Caco-2 (cell line): ENCODE results near the gene PSMA6. TPM values are rescaled to one million over a fixed set of nuclear protein-coding genes. Genes with fewer than 3 reads are reported as not detected.

ENCODE experiments used
- BruUV-seq: library from RNA; stranded (reverse); fragments of 400-500 nt; replicated peaks from 2 replicates; lab custom pipeline; 2021; lab: Mats Ljungman, UMichigan
- CTCF ChIA-PET: fragments of 300-600 bp; sonication (Branson Sonifier 250); formaldehyde crosslinking; loops from one replicate; lab custom pipeline; 2022; ENCODE audit warnings: antibody characterized with exemption; lab: Charles Lee
- POLR2A ChIA-PET: fragments of 300-600 bp; sonication (Branson Sonifier 250); formaldehyde crosslinking; loops from one replicate; lab custom pipeline; 2022; ENCODE audit warnings: antibody characterized with exemption; lab: Charles Lee
- DNase-seq, 2 experiments: peaks; one replicate each; pipeline versions ENCODE4 v3.0.0 to v3.0.0-alpha.2; 2020 to 2022
- H3K27me3 ChIP-seq: replicated peaks from 2 replicates; pipeline ENCODE4 v1.6.0; 2011; ENCODE audit warnings: low read length; ENCODE audit not compliant: control insufficient read depth, insufficient read depth
- H3K36me3 ChIP-seq: 2 replicates; pipeline ENCODE4 v1.5.1; 2011; ENCODE audit warnings: low read length; ENCODE audit not compliant: control insufficient read depth, insufficient read depth
- H3K4me1 ChIP-seq: fragments of 250-450 bp; sonication (Bioruptor Pico); 2 replicates; pipeline ENCODE4 v1.5.1; 2020; ENCODE audit warnings: mild to moderate bottlenecking
- H3K4me3 ChIP-seq: 2 replicates; pipeline ENCODE4 v1.5.1; 2011; ENCODE audit warnings: low read depth, mild to moderate bottlenecking, control low read depth, low read length
- H3K9me3 ChIP-seq: fragments of 250-450 bp; sonication (Bioruptor Pico); 2 replicates; pipeline ENCODE4 v1.5.1; 2020; ENCODE audit warnings: mild to moderate bottlenecking, moderate library complexity
- H3K27ac Mint-ChIP-seq: one replicate; pipeline ENCODE4 v1.8.0; 2022; ENCODE audit warnings: mixed read lengths; ENCODE audit not compliant: unreplicated experiment
- H3K27me3 Mint-ChIP-seq: one replicate; pipeline ENCODE4 v1.8.0; 2022; ENCODE audit warnings: mixed read lengths; ENCODE audit not compliant: insufficient read depth, unreplicated experiment
- H3K36me3 Mint-ChIP-seq: one replicate; pipeline ENCODE4 v1.8.0; 2022; ENCODE audit warnings: mild to moderate bottlenecking, mixed read lengths; ENCODE audit not compliant: insufficient read depth, unreplicated experiment
- H3K4me1 Mint-ChIP-seq: one replicate; pipeline ENCODE4 v1.8.0; 2022; ENCODE audit warnings: low read depth, mixed read lengths; ENCODE audit not compliant: unreplicated experiment
- H3K4me3 Mint-ChIP-seq: one replicate; pipeline ENCODE4 v1.8.0; 2022; ENCODE audit warnings: mild to moderate bottlenecking, moderate library complexity, mixed read lengths; ENCODE audit not compliant: unreplicated experiment
- H3K9me3 Mint-ChIP-seq: one replicate; pipeline ENCODE4 v1.8.0; 2022; ENCODE audit warnings: mixed read lengths; ENCODE audit not compliant: unreplicated experiment
- CTCF ChIP-seq, 2 experiments: fragments of 200-600 bp in 1 of 2; IDR thresholded peaks; 1 replicate in 1 of 2; 2 replicates in 1 of 2; pipeline versions ENCODE4 v1.5.1 to v1.8.0; 2011 to 2022; ENCODE audit warnings: antibody characterized with exemption in 1 of 2, control low read depth in 1 of 2, inconsistent platforms in 1 of 2, low read depth in 1 of 2, low read length in 1 of 2, mild to moderate bottlenecking in 1 of 2, moderate library complexity in 1 of 2; ENCODE audit not compliant: insufficient read depth in 1 of 2, severe bottlenecking in 1 of 2, unreplicated experiment in 1 of 2
- intact Hi-C: fragments of 100-400 bp; cut with micrococcal nuclease; formaldehyde crosslinking; loops from one replicate; pipeline ENCODE4 v1.10.0; 2022; ENCODE audit not compliant: unreplicated experiment
- total RNA-seq: library from RNA; stranded (reverse); gene quantifications from 2 replicates; pipeline ENCODE4 v1.2.3, GENCODE V29; 2022

PSMA6 gene
- total RNA-seq, 1 experiment from 2014 or later, result 247 TPM

DNA sequence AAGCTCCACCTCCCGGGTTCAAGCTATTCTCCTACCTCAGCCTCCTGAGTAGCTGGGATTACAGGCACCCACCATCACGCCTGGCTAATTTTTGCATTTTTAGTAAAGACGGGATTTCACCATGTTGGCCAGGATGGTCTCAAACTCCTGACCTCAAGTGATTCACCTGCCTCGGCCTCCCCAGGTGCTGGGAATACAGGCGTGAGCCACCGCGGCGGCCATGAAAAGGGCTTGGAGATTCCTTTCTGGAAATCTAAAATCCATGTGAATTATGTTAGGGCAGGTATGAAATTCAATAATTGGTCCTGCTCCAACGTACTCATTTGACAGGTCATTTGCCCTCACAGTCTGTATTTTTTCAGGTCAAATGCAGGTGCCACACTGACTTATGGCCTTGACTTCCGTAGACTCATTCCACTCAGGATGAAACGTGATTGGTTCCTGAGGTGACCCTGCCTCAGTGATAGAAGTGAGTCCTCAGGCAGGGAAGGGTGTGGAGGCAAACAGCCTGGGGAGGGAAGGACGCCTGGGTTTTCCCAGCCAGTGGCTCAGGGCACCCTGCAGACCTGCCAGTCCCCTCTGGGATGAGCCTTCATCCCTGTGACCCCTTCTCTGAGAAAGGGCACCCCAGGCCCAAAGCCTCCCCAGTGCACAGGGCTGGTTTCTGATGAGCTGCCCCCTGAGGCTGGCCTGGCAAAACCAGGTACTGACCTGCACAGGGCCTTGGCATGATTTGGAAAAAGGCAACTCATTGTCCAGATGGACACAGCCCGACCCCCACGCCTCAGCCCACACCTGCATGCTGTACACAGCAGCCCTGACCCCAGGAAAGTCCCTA is 48.7 kb downstream of the PSMA6 start:
- no peaks in the 10 kb centered on the region for H3K27me3 Mint-ChIP-seq
- ChIA-PET CTCF (no interaction called here), POLR2A (interaction anchor here (0.7 kb wide), 1 partner anchor 61 kb away, joined by 4 read pairs; no protein-coding TSS in a partner anchor)
- no peak for DNase-seq
- H3K36me3 Mint-ChIP-seq, result no peaks in the 10 kb centered on the region
- Histone ChIP-seq H3K27me3 (no peaks in the 10 kb centered on the region), H3K4me1 (peaks cover 19% of the 10 kb centered on the region), H3K9me3 (no peaks in the 10 kb centered on the region), H3K4me3 (no peak overlapping the region), H3K36me3 (no peaks in the 10 kb centered on the region)
- BruUV-seq, result no TSS peak
- H3K9me3 Mint-ChIP-seq, result no peaks in the 10 kb centered on the region
- peaks cover 9% of the 10 kb centered on the region for H3K4me1 Mint-ChIP-seq
- intact Hi-C loops, result no loop called here
- no peak for TF ChIP-seq CTCF (IDR thresholded peaks at IDR 0.05; ENCODE audit: insufficient read depth in 1 of 2, low read depth in 1 of 2, low read length in 1 of 2, severe bottlenecking in 1 of 2, unreplicated experiment in 1 of 2)
- no peak overlapping the region for H3K27ac Mint-ChIP-seq
- no peak overlapping the region for H3K4me3 Mint-ChIP-seq

GRCh38 chr14:35341454-35341750 is 49.2 kb downstream of the PSMA6 start:
- Mint-ChIP-seq H3K4me1 (peaks cover 8% of the 10 kb centered on the region), H3K27ac (no peak overlapping the region), H3K27me3 (no peaks in the 10 kb centered on the region), H3K4me3 (no peak overlapping the region), H3K36me3 (no peaks in the 10 kb centered on the region), H3K9me3 (no peaks in the 10 kb centered on the region)
- H3K4me3 ChIP-seq, result no peak overlapping the region
- no peaks in the 10 kb centered on the region for H3K36me3 ChIP-seq
- peak in 1 of 2 experiments; percentile 32 for DNase-seq
- H3K9me3 ChIP-seq, result no peaks in the 10 kb centered on the region
- POLR2A ChIA-PET, result interaction anchor here (0.7 kb wide), 1 partner anchor 61 kb away, joined by 4 read pairs; no protein-coding TSS in a partner anchor
- H3K27me3 ChIP-seq, result no peaks in the 10 kb centered on the region
- H3K4me1 ChIP-seq, result peaks cover 17% of the 10 kb centered on the region
- CTCF ChIA-PET, result no interaction called here
- no TSS peak for BruUV-seq
- TF ChIP-seq CTCF (IDR thresholded peaks at IDR 0.05; ENCODE audit: insufficient read depth in 1 of 2, low read depth in 1 of 2, low read length in 1 of 2, severe bottlenecking in 1 of 2, unreplicated experiment in 1 of 2), result no peak
- intact Hi-C loops, result no loop called here

DNA sequence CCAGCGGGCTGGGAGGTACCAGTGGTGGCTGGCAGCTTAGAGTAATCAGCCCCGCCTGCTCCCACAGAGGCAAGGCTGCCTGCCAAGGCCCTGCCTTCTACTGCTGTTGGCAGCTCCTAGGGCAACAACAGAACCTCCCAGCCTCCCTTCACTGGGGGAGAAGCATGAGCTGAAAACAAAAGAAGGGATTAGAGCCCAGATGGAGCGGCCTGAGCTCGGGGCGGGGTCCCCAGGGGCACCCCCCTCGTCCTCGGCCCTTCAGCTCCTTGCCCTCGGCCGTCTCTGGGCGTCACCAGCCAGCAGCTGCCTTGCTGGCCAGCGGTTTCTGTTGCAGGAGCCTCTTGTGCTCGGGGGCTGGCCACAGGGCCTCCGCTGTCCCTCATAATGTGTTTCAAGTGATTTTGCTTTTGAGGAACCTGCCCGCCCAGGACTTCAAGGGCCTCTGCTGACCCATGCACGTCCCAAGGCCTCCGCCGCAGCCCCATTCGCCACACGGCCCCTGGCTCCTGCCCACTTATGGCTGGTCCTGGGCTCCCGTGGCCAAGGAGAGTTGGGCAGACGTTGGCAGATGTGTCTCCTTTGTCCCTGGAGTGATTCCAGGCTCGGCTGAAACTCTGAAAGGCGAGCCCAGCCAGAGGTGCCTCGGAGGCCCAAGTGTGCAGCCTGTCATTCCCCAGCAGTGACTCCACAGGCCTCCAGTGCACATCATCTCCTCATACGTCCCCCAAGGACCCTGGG is 49.7 kb downstream of the PSMA6 start:
- no peak for TF ChIP-seq CTCF (IDR thresholded peaks at IDR 0.05; ENCODE audit: insufficient read depth in 1 of 2, low read depth in 1 of 2, low read length in 1 of 2, severe bottlenecking in 1 of 2, unreplicated experiment in 1 of 2)
- Mint-ChIP-seq H3K9me3 (no peaks in the 10 kb centered on the region), H3K36me3 (no peaks in the 10 kb centered on the region), H3K27me3 (no peaks in the 10 kb centered on the region), H3K4me3 (no peak overlapping the region), H3K4me1 (peaks cover 3% of the 10 kb centered on the region), H3K27ac (no peak overlapping the region)
- DNase-seq, result no peak
- Histone ChIP-seq H3K36me3 (no peaks in the 10 kb centered on the region), H3K4me1 (peaks cover 11% of the 10 kb centered on the region), H3K27me3 (no peaks in the 10 kb centered on the region), H3K9me3 (no peaks in the 10 kb centered on the region), H3K4me3 (no peak overlapping the region)
- no TSS peak for BruUV-seq
- intact Hi-C loops, result no loop called here
- CTCF ChIA-PET, result no interaction called here
- POLR2A ChIA-PET, result interaction anchor here (0.7 kb wide), 1 partner anchor 60 kb away, joined by 4 read pairs; no protein-coding TSS in a partner anchor
